GM20000 (cell line): ENCODE data around the gene ADAM11.

Experiments used
- DNase-seq: peaks from one replicate; pipeline ENCODE4 v3.0.0; 2012; ENCODE audit warnings: low spot score
- CTCF ChIP-seq: IDR thresholded peaks from 2 replicates; pipeline ENCODE4 v1.5.1; 2012; ENCODE audit warnings: mild to moderate bottlenecking, control low read depth; ENCODE audit errors: extremely low read depth, missing control alignments

ADAM11 gene

DNA sequence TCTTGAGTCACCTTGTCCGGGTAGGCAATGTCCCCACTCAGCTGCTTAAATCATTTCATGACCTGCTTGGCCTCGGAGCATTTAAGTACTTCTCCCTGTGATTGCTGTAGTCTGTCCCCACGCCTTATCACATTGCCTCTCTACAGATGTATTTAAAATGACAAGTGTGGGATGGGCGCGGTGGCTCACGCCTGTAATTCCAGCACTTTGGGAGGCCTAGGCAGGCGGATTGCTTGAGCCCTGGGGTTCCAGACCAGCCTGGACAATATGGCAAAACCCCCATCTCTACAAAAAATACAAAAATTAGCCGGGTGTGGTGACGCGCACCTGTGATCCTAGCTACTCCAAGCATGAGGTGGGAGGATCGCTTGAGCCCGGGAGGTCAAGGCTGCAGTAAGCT, 72.6 kb downstream of the ADAM11 start:
- TF ChIP-seq CTCF: no peak
- no peak for DNase-seq
